ENCODE measurements around the gene PCSK6.
"Not testable (repeated sequence)": the region's sequence is repeated elsewhere in the genome, so short reads cannot be mapped to it uniquely, and the experiment has no call there.

The PCSK6 gene

DNA sequence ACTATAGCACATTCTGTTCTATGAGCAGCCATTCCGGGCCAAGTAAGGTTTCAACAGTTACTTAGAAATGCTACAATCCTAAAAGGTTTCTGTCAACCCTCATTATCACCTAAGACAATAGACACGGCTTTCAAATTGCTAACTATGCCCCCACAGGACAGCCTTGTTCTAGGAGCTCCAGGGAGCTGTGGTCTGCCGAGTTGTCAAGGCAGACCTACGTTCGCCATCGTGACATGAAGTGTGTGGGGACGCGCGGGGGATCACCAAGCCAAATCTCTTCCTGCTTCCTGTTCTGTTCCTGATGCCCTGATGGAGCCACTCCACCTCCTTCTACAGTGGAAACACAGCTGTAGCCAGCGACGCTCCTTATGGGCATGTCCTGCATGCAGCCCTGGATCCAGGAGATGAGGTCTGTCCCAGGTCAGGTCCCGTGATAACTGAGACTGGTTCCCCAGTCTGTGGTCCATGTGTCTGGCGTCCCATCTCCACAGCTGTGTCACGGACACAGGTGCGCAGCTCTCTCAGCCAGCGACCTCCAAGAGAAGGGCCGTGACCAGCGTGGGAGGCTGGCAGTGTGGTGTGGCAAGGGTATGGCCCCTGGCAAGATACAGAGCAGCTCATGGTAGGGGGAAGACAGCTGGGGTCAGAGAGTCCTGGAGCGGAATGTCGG is 82.8 kb downstream of the PCSK6 start:
- in situ Hi-C loops (cut with MboI; ENCODE audit: low sequenced_read_pairs), result no loop called here

DNA sequence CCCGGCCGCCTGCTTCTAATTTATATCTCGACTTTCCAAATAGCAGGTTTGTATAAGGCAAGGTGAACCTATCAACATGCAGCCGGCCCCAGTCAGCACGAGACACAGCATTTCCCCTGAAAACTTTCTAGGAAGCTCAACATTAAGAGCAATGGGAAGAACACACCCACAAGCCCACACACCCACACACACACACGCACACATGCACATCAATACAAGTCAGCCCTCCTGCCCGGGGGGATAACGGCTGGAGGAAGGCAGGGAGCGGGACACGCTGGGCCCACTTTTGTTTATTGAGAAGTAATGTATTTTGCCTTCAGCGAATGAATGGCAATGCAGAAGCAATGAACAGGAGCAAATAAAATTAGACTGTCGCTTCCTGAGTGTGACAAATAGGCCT is 83.5 kb downstream of the PCSK6 start:
- in situ Hi-C loops (cut with MboI; ENCODE audit: low sequenced_read_pairs), result no loop called here

DNA sequence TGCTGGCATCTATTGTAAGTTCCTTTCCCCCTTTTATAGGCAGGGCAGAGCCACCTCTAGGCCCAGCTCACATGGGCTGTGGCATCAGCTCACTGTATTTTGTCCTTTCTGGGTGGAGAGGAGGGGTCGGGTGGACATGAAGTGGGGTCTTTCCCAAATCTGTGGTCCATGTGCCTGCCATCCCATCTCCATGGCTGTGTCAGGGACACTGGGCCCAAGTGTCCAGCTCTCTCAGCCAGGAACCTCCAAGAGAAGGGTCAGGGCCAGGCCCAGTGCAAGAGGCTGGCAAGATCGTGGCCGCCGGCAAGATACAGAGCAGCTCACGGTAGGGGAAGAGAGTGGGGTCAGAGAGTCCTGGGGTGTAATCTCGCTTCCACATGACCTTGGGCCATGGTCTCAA is 85.3 kb downstream of the PCSK6 start:
- in situ Hi-C loops (cut with MboI; ENCODE audit: low sequenced_read_pairs), result no loop called here

DNA sequence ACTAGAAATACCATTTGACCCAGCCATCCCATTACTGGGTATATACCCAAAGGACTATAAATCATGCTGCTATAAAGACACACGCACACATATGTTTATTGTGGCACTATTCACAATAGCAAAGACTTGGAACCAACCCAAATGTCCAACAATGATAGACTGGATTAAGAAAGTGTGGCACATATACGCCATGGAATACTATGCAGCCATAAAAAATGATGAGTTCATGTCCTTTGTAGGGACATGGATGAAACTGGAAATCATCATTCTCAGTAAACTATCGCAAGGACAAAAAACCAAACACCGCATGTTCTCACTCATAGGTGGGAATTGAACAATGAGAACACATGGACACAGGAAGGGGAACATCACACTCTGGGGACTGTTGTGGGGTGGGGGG is 86.6 kb downstream of the PCSK6 start:
- in situ Hi-C loops (cut with MboI; ENCODE audit: low sequenced_read_pairs), result not testable (repeated sequence)

DNA sequence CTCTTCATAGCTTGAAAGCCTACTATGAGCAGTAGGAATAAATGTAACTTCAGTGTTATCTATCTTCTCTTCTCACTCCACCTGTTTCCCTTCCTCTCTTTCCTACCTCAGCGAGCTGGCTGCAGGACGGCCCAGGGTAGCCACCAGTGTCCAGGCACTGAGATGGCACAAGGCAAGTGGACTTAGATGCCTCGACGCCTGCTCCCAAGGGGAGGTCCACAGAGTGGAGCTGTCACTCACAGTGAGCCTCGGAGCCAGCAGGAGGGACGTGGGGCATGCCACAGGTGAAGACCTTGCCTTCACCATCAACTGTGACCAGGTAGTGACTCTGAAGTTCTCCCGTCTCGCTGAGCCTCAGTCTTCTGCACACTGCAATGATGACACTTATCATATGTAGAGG is 88.2 kb downstream of the PCSK6 start:
- in situ Hi-C loops (cut with MboI; ENCODE audit: low sequenced_read_pairs), result no loop called here

DNA sequence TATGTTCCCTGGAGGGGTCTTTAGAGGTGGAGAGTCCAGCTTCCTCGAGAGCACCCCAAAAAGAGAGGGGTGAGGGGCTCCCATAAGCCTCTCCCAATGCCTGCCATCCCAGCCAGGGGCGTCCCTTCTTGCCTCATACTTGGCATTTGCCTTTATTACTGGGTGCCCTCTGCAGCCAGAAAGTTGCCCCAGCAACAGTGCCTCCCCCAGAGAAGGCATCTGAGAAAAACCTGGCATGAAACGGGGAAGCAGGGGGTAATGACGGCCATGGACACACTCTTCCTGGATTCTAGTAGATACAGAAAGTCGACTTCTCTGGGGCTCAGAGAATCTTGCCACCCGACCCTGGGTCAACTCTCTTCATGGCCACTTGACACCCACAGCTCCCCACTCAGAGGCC is 90.1 kb downstream of the PCSK6 start:
- in situ Hi-C loops (cut with MboI; ENCODE audit: low sequenced_read_pairs), result no loop called here

DNA sequence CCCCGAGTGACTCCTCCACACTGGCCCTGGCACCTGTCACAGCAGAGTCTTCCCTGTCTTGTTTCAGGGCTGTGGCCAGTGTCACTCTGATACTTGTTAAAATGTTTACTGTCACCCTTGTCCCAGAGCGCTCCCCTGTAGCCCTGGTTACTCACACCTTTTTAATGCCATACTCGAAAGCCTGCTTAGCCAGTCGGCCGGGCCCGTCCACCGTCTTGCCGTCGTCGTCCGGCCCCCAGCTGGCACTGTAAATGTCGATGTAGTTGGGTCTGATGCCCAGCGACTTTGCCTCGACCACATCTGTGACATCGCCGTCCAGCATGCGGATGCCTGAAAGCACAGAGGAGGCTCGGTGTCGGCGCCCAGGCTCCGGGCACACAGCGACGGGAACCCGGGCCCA is 91.3 kb downstream of the PCSK6 start:
- in situ Hi-C loops (cut with MboI; ENCODE audit: low sequenced_read_pairs), result no loop called here

DNA sequence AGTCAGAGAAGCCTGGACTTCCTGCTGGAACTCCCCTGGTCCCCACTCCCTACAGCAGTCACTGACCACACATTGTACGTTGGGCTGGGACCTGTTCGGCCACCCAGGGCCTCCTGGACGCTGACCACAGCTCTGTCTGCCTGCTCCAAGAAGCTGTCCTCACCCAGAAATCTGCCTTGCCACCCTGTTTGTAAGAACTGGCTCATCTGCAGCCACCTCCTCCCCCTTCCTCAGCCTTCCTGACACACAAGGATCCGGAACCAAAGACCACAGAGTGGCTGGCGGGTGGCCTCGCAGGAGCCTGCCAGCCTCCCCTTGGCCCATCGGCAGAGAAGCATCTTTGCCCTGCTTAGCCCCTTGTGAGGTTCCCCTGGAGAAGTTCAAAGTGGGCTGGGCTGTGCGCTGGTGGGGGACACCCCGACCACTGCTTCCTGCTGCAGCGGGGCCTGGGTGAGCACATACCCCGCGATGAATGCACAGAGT is 91.9 kb downstream of the PCSK6 start:
- in situ Hi-C loops (cut with MboI; ENCODE audit: low sequenced_read_pairs), result no loop called here

DNA sequence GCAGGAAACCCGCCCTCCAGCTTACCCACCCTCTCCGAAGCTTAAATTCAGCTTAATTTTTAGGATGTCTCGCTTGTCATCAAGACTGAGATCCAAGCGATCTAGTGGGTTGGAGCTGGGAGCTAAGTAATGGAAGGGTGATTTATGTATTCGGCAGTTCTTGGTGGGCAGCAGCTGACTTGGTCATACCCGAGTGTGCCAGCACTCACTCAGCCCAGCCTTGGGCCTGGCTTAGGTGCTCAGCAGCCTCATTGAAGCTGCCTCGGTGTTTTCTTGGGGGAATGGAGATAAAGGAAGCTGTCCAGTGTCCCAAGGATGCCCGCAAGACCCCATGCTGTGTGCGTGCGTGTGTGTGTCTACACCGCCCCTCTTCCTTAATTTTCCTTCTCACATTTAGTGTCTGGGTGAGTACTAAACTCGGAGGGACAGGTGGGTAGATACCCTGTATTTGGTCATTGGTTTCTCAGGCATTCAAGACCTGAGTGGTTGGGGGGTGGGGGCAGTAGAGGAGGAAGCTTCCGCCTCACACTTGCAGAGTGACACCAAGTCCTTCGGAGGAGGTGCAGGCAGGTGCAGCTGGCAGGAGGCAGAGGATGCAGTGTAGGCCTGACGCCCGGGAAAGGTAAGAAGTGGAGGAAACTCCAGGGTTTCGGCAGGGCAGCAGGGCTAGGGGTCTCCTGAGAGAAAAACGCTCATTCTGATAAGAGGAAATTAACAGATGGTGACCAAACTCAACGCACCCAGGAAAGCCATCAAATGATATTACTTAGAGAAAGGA is 92.8 kb downstream of the PCSK6 start:
- in situ Hi-C loops (cut with MboI; ENCODE audit: low sequenced_read_pairs), result no loop called here

DNA sequence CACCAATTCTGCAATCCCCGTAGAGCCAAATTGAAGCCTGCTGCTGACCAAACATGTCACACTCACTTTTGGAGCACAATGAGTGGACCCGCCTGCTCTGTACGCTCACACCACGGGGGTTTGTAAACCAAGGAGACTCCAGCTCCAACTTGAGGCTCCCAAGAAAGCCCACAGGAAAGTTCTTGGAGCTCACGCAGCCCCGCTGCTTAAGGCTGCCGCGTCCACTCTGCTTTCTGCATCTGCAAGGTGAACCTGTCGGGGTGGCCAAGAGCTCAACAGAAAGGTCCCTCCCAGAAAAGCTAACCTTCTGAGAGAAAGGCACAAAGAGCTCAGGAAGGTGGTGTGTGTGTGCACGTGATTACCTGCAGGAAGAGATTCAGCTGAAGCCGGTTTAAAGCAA is 94.9 kb downstream of the PCSK6 start:
- in situ Hi-C loops (cut with MboI; ENCODE audit: low sequenced_read_pairs), result no loop called here

DNA sequence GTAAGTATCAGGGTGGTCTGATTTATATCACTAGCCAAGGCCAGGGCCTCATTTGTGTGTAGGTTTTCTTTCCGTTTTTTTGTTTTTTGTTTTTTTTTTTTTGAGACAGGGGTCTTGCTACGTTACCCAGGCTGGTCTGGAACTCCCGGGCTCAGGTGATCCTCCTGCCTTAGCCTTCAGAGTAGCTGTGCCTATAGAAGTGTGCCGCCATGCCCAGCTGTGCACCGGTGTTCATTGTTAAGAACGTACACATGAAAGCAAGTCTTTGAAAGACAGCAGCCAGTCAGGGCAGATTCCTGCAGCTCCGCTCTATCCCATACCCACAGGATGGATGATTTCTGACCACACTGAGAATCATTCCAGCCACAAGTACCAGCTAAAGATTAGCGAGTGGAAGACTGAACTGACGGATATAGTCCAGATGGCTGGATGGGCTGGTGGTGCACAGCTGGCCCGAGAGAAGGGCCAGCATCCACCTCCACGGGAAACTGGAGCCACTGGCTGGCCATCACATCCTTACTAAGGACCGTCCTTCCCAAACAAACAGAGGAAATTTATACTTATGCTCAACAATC is 95.4 kb downstream of the PCSK6 start:
- in situ Hi-C loops (cut with MboI; ENCODE audit: low sequenced_read_pairs), result no loop called here

DNA sequence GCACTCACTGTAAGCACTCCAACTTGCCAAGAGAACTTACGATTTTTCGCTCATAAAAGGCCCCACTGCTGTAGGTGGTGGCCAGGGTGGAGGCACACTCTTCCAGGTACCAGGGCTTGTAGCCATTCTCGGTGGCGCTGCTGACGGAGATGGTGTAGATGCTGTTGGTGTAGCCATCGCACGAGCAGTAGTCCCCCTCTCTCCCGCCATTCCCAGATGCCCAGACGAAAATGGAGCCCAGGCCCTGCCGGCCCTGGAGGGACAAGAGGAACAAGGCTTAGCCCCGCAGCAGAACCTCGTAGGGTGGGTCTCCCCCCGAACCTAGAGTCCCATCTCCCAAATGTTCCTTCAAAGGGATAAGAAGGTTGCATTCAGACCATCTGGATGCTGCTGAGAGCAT is 96.3 kb downstream of the PCSK6 start:
- in situ Hi-C loops (cut with MboI; ENCODE audit: low sequenced_read_pairs), result no loop called here

DNA sequence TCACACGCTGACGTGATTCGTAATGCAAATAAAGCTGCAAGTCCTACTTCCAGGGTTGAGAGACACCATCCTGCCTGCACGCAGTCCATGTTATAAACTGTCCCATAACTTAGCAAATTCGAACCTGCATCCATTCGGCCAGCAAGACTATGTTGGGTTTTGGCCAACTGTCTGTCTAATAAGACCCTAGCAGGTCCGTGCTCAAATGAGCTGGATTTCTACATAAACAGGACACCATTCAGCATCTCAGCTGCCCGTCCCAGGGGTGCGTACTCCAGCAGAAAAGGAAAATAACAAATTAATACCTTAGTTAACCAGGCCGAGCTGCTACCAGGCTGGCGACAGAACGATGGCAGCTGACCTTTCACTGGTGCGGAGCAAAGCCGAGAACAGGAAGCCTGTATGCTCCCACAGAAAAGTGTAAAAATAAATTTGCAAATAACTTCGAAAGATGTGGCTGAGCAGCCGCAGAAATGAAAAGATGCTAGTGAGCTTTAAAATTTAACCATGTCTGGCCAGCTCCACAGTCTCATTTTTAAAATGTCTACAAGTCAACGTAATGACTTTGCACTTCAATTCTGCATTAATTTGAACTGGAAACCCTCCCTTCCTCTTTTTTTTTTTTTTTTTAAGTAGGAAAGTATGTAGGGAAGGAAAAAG is 97.4 kb downstream of the PCSK6 start:
- in situ Hi-C loops (cut with MboI; ENCODE audit: low sequenced_read_pairs), result no loop called here

DNA sequence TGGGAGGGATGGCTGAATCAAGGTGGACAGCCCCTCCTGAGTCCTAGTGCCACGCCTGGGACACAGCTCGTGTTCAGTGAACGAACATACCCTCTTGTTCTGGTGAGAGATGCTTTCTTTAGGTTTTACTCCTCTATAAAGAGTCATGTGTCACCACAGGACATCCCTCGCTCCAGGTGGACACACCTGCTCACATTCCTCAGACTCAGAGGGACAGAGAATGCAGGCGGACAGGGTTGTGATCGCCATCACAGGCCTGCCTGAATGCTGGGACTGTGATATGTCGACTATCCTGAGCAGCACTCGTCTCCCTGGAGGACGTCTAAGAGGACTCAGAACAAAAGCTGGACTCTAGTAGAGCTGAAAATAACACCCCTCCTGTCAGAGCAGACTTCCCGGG is 98.1 kb downstream of the PCSK6 start:
- in situ Hi-C loops (cut with MboI; ENCODE audit: low sequenced_read_pairs), result no loop called here

DNA sequence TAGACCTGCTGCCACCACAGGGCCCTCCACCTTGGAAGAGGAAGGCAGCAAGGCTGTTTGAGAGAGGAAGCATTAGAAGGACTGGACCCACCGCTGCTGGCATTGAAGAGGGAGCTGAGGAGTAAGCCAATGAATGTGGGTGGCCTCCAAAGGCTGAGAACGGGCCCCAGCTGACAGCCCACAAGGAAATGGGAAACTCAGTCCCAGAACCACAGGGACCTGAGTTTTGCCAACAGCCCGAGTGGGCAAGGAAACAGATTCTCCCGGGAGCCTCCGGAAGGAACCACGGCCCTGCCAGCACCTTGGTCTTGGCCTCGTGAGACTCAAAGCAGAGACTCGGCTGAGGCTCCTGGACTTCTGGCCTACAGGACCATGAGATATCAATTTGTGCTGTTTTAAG is 99.0 kb downstream of the PCSK6 start:
- in situ Hi-C loops (cut with MboI; ENCODE audit: low sequenced_read_pairs), result no loop called here

DNA sequence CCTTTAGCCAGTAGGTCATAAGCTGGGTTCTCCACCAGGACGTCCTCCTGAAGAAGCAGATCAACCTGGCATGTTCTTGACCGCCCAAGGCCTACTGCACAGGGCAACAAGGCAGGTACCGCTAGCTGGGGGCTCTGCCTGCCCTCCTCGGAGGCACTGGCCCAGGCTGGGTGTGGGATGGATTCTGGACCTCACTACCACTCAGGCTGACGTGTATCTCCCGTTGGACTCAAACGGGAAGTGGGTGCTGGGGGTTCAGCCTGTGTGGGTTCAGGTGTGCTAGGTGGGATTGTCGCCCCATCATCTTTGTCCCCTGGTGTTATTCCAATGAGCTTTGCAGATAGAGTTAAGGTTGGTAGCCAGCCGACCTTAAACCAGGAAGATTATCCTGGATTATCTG is 99.4 kb downstream of the PCSK6 start:
- in situ Hi-C loops (cut with MboI; ENCODE audit: low sequenced_read_pairs), result no loop called here

DNA sequence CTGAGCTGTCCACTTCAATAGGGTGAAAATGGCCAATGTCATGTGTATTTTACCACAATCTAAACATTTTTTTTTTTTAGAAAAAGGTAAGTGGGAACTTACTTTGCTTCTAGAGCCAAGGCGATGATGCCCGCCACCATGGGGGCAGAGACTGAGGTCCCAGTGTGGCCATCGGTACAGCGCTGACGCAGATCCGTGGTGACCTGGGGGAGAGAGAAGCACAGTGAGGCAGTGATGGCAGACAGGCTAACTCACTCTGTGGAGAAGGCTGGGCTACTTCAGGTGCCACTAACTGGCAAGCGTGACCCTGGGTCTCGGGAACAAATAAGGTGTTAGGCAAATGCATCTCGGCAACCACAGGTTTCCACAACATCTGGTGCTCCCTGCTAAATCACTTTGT is 100.1 kb downstream of the PCSK6 start:
- in situ Hi-C loops (cut with MboI; ENCODE audit: low sequenced_read_pairs), result no loop called here

DNA sequence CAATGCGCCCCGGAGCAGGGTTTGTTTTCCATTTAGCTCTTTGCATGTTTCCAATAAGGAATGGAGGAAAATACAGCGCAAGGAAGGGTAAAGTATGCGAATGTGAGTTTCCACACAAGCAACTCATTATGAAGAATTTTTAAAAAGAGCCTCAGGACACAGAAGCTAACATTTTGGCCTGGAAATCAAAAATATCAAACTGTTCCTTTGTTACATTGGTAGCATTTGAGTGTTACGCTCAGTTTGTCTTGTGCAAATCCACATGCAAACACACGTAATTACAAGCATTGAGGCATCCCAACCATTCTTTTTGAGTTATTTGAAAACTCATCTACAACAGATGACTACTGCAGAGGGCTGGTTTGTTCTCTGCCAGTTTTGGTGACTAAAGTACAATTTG is 101.5 kb downstream of the PCSK6 start:
- in situ Hi-C loops (cut with MboI; ENCODE audit: low sequenced_read_pairs), result no loop called here

DNA sequence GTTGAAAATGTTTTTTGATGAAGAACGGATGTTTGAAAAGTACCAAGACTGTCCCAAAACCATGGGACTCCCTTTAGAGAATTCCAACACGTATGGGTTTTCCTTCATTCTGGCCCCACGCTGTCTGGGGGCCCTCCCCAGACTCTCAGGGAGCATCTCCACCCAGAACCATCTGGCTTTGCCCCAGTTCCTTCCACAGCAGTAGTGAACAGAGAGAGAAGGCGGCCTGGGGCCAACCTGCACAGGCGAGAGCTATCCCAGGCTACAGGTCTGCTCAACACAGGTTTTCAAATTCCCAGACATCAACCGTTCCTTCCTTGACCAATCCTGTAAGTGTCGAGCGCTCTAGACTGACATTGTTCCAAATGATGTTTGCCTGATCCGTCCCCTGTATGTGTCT is 101.9 kb downstream of the PCSK6 start:
- in situ Hi-C loops (cut with MboI; ENCODE audit: low sequenced_read_pairs), result no loop called here

DNA sequence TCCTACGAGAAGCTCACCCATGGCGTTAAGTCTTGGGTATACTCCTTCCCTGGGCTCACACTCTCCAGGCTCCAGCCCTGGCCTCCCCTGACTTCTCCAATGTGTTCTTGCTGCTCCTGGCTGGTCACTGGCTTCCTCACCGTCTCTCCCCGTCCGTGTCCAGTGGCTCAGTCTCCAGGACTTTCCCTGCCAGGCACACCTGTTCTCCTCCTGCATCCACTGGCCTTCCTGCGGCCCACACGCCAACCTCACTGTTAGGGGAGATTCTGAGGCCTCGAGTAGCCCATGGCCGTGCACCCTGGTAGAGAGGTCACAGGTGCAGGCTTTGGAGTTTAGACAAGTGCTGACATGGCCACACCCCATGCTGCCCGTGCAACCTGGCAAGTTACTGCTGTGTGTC is 102.5 kb downstream of the PCSK6 start:
- in situ Hi-C loops (cut with MboI; ENCODE audit: low sequenced_read_pairs), result no loop called here

DNA sequence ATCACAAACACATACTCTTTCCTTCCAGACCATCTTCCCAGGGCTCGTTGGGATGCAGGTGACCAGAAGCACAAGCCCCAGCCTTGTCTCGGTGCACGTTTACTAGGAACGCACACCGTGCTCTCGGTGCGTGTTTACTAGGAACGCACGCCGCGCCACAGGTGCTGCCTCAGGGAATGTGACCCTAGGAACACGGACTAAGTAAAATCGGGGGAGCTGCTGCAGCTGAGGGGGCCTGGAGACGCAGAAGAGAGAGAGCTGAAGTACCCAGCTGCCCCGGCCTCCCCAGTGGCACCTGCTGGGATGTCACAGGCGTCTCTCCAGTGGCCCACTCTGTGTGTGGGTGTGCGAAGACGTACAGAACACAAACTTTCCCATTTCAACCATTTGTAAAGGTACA is 103.5 kb downstream of the PCSK6 start:
- in situ Hi-C loops (cut with MboI; ENCODE audit: low sequenced_read_pairs), result no loop called here

DNA sequence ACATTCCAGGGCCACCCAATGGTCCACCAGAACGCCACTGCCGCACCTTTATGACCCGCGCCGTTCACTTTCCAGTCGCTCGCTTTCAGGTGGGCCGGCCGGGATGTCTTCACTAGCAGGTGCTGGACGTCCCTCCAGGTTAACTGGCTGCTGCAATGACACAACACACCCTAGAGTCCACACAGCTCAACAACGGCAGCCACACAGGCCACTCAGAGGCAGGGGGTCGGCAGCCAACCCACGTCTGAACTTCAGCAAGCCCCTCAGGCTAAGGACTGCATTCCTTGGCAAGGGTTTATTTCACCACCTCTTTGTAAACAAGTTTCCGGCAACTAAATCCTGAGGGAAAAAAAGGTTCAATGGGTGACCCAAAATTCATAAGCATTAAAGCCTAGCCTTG is 105.2 kb downstream of the PCSK6 start:
- in situ Hi-C loops (cut with MboI; ENCODE audit: low sequenced_read_pairs), result no loop called here

Measured in hTERT RPE-1 (cell line).